Activated effector memory CD4-positive, alpha-beta T cell treated with anti-CD3 and anti-CD28 coated beads, Interleukin-2, amount 50 U/mL, for 16 hours (primary cell): ENCODE results near the gene EGFL7.

Experiments used
- DNase-seq: peaks from one replicate; pipeline ENCODE4 v3.0.0-alpha.2; 2020

The EGFL7 gene

GRCh38 chr9:136662326-136662655 is 425 bp upstream of the EGFL7 start:
- DNase-seq, result no peak

DNA sequence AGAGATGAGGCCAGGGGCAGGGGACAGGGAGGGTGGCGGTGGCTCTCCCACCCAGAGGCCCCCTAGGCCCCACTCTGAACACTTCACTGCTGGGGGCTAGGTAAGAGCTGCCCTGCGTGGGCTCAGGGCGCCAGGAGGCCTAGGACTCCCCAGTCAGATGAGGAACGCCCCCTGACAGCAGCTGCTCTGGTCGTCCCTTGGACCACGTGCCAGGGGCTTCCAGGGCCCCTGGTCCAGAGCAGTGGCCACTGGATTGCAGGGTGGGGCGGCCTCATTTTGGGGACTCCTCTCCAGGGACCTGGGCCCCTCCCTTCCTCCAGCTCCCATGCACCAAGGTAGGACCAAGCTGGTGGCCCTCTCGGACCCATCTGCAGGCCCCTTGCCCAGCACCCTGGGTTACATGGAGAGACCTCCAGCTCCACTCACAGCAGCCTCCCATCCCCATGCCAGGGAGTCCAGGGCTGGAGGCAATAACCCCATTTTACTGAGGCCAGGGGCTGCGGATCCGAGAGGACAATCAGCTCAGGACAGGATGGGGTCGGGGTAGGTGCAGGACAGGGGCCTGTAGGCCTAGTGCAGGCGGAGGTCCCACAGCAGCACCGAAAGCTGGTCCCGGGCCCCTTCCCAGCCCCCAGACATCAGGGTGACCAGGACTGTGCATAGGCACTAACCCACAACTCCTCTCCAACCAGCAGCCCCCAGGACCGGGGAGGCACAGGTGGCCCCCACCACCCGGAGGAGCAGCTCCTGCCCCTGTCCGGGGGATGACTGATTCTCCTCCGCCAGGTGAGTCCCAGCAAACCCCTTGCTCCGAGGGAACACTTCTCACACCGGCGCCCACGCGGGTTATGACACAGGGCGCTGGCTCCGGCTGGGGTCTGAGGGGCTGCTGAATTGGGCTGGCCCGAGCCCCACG is 1.5 kb downstream of the EGFL7 start:
- no peak for DNase-seq

DNA sequence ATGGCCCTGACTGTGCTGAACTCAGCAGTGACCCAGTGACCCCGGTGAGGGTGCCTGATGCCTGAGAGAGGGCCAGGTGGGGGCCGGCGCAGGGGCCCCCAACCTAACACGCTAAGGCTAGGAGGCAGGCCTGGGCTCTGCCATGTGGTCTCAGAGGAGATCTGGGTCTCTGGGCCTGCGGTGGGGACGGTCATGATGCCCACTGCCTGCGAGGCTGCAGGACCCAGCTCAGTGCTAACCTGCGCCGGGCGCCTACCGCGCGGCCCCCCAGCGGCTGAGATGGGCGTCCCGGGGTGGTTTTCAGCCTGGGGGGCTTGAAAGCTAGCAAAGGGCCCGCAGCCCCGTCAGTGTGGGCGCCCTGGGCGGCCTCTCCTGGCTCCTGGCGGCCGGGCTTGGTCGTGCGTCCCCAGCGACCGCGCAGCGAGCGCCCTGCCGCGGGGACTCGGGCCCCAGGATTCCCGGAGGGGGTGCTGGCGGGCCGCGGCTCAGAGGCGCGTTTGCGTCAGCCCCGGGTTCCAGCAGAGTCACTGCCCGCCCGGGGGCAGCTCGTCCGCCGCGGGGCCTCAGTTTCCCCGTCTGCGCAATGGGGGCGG is 2.5 kb downstream of the EGFL7 start:
- DNase-seq, result no peak

GRCh38 chr9:136665704-136666371 is 3.1 kb downstream of the EGFL7 start:
- DNase-seq, result peak; percentile 76

DNA sequence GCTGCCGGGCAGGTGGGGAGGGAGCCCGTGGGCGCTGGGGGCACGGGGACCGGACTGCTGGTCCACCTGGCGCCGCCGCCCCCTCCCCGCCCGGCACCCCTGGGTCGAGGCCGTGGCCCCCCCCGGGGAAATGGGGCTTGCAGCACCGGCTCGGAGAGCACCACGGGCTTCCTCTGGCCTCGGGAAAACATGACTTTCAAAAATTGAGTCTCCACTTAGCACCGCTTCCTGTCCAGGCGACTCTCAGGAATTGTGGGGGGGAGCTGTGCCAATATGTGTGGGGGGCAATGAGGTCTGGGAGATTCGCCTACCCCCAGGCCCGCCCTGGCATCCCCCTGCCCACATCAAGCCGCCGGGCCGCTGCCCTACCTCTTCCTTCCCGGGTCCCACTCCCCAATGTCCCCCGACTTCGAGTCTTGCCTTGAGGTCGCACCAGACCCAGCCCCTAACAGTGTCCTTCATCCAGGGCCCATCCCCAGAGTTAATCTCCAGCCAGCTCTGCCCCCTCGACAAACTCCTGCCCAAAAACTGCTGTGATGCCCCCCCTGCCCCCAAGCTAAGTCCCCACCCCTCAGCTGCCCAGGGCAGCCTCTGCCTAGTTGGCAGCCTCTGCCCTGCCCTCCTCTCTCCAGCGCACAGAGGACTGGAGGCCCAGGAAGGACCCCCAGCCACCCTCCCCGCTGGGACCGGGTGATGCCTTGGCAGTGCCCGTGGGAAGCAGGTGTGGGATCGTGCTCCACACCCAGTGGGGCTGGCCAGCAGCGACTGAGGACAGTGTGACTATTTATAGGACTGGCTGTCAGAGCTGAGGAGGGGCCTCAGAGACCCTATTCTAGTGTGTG is 3.9 kb downstream of the EGFL7 start:
- no peak for DNase-seq

DNA sequence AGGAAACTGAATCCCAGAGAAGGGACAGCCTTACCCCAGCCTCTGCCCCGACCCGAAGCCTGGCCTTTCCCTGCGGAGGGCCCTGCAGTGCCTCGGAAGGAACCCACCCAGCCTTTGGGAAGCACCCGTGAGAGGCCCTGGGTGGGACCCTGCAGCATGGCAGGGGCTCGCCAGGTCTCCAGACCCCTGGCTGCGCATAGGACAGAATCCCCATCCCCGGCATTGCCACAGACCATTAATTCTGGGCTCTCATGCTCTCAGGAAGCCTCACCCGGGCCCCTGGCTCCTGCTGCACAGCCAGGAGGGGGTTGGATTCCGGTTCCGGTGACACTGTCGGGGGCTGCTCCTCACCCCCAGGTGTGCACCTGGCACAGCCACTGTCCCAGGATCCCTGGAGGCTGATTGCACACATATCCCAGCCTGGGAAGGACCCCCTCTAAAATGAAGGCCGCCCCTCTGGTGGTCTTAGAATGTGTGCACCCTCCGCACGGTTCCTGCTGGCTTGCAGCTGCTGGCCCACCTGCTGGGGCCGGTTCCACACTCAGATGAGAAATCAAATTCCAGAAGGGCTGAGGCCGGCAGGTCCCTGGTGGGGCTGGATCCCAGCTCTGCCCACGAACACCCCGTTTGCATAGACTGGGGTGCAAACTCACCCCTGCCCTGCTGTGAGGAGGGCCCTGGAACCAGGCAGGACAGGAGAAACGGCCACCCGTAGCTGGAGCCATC is 4.7 kb downstream of the EGFL7 start:
- no peak for DNase-seq

GRCh38 chr9:136667940-136668760 is 5.4 kb downstream of the EGFL7 start:
- no peak for DNase-seq

GRCh38 chr9:136668983-136669790 is 6.5 kb downstream of the EGFL7 start:
- no peak for DNase-seq

DNA sequence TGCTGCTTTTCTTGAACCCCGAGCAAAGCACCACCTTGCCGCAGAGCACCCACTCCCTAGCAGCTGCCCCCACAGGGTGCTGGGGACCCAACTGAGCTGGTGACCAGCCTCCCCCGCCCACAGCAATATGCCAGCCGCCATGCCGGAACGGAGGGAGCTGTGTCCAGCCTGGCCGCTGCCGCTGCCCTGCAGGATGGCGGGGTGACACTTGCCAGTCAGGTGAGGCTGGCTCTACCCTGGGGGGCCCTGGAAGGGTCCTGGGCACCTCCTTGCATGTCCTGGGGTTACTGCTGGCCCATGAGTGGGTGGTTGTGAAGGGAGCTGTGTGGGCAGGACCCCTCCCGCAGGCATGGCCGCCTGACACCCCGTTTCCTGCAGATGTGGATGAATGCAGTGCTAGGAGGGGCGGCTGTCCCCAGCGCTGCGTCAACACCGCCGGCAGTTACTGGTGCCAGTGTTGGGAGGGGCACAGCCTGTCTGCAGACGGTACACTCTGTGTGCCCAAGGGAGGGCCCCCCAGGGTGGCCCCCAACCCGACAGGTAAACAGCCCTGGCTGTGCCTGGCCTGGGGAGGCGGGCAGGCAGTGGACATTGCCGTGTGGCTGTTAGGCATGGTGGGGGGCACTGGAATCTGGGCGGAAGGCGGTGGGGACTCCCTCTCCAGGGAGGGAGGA is 7.2 kb downstream of the EGFL7 start:
- no peak for DNase-seq

DNA sequence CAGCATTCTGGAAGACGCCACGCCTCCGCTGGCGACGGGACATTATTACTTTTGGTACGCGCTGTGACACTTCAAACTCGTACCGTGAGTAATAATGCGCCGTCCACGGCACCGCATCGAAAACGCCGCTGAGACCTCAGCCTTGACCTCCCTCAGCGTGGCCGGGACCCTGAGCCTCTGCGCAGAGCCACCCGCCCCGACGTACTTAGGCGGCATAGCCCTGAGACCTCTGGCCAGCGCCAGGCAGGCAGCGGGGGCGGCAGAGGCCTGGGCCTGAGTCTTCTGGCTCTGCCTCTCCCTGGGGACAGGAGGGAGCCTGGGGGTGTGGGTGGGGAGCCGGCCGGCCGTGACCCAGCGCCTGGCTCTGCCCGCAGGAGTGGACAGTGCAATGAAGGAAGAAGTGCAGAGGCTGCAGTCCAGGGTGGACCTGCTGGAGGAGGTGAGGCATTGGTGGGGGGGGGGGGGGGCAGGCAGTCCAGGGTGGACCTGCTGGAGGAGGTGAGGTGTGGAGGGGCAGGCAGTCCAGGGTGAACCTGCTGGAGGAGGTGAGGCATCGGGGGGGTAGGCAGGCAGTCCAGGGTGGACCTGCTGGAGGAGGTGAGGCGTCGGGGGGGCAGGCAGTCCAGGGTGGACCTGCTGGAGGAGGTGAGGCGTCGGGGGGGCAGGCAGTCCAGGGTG is 8.0 kb downstream of the EGFL7 start:
- no peak for DNase-seq

DNA sequence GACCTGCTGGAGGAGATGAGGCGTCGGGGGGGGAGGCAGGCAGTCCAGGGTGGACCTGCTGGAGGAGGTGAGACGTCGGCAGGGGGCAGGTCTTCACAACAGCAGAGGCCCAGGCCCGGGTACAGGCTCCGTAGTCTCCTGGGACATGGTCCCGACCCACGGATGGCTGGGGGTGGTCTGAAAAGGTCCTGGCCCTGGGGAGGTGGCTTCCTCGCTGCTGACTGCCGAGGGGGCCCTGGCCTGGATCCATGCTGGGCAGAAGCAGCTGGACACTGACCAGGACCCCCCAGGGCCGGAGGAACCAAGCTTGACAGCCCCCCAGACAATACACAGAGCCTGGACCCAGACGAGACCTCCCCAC is 8.5 kb downstream of the EGFL7 start:
- DNase-seq, result no peak

- DNase-seq, result peak; percentile 81
Observed at GRCh38 chr9:136671646-136672430, 9.1 kb downstream of the EGFL7 start.

- no peak for DNase-seq
Observed at GRCh38 chr9:136672431-136673087, 9.8 kb downstream of the EGFL7 start.

- DNase-seq, result no peak
Observed at GRCh38 chr9:136673088-136673974, 10.6 kb downstream of the EGFL7 start.

- no peak for DNase-seq
Observed at GRCh38 chr9:136673975-136674785, 11.5 kb downstream of the EGFL7 start.

DNA sequence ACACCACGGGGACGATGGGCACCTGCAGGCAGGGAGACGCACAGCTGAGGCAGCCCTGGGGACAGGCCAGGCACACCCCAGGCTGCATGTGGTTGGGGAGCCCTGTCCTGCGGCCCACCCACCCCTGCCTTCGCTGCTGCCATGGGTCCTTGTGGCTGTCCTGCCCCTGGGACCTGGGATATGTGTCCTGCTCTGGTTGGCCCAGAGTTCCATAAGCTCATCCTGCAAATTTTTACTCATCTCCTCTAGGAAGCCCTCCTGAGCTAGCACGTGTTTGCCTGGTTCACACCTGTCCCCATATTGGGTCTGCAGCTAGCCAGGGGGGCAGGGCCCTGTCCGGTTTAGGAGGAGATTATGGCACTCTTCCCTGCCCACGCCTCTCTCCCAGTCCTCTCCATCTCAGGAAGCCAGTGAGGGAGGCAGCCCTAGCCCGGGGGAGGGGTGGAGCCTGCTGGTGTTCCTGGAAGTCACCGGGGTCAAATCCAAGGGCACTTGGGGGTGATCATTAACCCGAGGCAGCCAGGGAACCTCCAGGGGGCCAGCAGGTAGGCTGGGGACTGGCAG is 12.2 kb downstream of the EGFL7 start:
- no peak for DNase-seq
